Subcutaneous adipose tissue (tissue), 4 donors: ENCODE results near the gene FBXW11. TPM values are rescaled to one million over a fixed set of nuclear protein-coding genes. Genes with fewer than 3 reads are reported as not detected.

Experiments used
- total RNA-seq, 4 donors: library from RNA; depleted of rRNA; stranded (reverse); fragments of >200 nt; gene quantifications; one replicate each; pipeline ENCODE4 v1.1.0, GENCODE V29; 2016
- TF ChIP-seq, protein P1 (sequence below): fragments of 450-650 bp; IDR thresholded peaks from one replicate; pipeline ENCODE4 v1.5.1; 2016; ENCODE audit warnings: low read depth, mild to moderate bottlenecking, control low read depth, antibody characterized with exemption, moderate library complexity

Gene FBXW11
- total RNA-seq, 4 donors from 2014 or later, result 51.8 to 66.1 (median 59.8) TPM

DNA sequence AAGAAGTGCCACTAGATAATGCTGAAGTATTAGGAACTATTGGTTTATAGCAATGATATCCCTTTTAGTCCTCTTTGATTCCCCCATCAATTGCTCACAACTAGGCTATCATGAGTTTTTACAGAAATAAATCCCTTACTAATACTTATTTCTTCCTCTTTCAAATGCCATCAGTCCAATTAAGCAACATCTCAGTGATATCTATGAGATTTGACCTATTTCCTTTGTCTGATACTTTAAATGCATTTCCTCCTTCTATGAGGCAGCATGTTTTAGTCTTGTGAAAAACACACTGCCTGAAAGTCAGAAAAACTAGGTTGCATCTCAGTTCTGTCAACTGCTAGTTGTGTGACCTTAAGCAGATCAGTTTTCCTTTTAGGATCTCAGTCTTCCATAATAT is 101.6 kb downstream of the FBXW11 start:
- TF ChIP-seq, protein P1, sequence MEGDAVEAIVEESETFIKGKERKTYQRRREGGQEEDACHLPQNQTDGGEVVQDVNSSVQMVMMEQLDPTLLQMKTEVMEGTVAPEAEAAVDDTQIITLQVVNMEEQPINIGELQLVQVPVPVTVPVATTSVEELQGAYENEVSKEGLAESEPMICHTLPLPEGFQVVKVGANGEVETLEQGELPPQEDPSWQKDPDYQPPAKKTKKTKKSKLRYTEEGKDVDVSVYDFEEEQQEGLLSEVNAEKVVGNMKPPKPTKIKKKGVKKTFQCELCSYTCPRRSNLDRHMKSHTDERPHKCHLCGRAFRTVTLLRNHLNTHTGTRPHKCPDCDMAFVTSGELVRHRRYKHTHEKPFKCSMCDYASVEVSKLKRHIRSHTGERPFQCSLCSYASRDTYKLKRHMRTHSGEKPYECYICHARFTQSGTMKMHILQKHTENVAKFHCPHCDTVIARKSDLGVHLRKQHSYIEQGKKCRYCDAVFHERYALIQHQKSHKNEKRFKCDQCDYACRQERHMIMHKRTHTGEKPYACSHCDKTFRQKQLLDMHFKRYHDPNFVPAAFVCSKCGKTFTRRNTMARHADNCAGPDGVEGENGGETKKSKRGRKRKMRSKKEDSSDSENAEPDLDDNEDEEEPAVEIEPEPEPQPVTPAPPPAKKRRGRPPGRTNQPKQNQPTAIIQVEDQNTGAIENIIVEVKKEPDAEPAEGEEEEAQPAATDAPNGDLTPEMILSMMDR, result no peak

DNA sequence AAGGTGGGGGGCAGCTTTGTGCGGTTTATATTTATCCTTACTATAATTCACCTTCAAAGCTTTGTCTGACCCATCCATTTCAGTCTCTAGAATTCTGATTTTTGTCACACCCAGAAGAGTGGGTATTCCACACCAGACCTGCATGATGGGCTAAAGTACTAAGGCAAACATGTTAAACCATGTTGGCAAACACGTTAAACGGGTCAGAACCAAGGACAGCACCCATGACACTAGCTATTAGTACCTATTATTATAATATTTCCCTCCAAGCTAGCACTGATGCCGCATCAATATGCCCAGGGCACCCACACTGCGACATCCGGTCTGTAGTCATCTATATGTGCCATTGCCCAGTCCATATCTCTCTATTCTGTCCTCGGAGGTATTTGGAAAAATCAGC is 104.7 kb downstream of the FBXW11 start:
- TF ChIP-seq, protein P1, result no peak

DNA sequence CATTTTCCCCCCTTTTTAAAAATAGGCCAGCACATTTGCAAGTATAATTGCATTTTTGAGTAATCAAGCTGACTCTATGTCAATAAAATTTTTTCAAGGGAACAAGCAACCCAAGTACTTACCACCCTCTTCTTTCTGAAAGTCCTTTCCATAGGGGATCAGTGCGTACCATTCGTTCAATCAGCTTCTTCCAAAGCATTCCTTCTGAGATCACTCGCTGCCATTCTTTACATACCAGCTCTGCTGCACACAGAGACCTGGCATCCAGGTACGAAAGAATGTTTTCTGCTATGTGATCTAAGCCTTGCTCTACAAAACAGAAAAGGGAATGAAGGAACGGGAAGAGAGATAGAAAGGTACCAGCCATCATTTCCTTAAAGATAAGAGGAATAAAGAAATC is 106.6 kb downstream of the FBXW11 start:
- TF ChIP-seq, protein P1, result no peak

DNA sequence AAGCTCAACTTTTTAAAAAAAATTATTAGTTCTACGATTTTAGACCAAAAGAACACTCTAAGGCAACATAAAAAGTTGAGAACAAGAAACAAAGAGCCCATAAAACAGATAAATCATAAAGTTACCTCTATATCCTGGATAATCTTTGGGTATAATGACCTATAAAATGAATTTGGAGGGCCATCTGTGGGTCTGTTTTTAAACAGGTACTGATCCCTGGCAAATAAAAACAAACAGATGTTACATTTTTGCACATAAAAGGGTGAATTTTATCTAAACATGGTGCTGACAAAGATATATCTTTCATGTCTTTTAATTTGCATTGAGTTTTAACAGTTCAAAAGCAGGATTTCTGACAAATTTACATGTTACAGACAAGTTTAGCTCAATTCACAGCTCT is 107.6 kb downstream of the FBXW11 start:
- TF ChIP-seq, protein P1, result no peak

DNA sequence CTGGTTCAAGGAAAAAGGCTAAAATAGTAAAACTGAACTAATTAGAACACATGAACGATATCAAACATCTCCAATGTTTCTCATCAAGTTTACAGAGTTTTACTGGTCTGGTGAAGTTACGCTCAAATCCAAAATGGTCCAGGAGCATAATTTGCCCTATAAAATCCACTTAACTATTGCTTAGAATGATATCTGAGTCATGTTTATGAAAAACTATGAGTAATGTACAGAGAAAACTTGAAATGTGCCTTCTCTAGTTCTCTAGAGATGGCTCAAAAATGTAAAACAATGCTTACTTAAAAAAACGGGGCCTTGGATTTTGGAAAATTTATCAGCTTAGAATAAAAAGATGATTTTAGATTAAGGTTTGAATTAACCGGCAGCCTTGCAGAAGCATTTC is 108.1 kb downstream of the FBXW11 start:
- TF ChIP-seq, protein P1, result no peak

DNA sequence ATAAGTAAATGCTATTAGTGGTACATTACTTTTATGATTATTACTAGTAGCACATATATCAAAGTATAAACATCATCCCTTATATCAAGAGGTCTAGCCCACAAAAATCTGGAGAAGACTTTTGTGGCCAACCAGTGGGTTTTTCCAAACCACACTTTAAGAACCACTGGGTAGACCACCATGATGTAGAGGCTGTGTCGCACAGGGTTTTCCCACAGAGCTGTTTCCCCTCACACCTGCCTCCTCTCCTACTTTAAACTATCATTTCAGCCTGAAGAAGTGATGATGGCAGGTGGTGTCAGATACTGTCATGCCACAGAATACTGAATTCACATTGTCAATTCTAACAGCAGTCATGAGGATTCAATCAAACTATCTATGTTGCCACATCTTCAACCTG is 109.2 kb downstream of the FBXW11 start:
- TF ChIP-seq, protein P1, result no peak

DNA sequence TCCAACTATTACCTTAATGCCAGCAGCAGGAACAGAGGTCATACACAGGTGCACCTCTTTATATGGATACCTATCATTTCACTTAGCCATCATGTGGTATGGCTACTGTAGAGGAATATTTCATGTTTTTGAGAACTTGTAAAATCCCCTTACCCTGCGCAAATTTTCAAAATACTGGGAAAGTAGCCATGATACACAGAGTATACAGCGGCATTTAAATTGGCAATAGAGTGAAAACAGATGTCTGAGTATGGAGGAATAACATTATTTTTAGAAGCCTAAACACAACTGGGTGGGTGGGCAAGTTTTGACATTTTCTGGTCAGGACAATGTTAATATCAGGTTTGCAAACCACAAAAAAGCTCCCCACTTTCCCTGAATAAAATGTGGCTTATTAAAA is 111.4 kb downstream of the FBXW11 start:
- TF ChIP-seq, protein P1, result no peak
